Activated naive CD4-positive, alpha-beta T cell treated with anti-CD3 and anti-CD28 coated beads, Interleukin-2, amount 50 U/mL, for 16 hours (primary cell): ENCODE measurements around the gene NEK4.

Experiments
- DNase-seq: peaks from one replicate; pipeline ENCODE4 v3.0.0-alpha.2; 2020

Gene NEK4

GRCh38 chr3:52792961-52793695 lies 22.4 kb upstream of the NEK4 start:
- no peak for DNase-seq

GRCh38 chr3:52792413-52792812 lies 21.7 kb upstream of the NEK4 start:
- DNase-seq: no peak

- no peak for DNase-seq
Observed at GRCh38 chr3:52791928-52792327, 21.2 kb upstream of the NEK4 start.

- no peak for DNase-seq
Observed at GRCh38 chr3:52791366-52791765, 20.6 kb upstream of the NEK4 start.

GRCh38 chr3:52790741-52791140 lies 20.0 kb upstream of the NEK4 start:
- no peak for DNase-seq

- DNase-seq: no peak
Observed at GRCh38 chr3:52790337-52790736, 19.6 kb upstream of the NEK4 start.

- no peak for DNase-seq
Observed at GRCh38 chr3:52789746-52790040, 19.0 kb upstream of the NEK4 start.

- no peak for DNase-seq
Observed at GRCh38 chr3:52788890-52789745, 18.4 kb upstream of the NEK4 start.

- DNase-seq: no peak
Observed at GRCh38 chr3:52787672-52788625, 17.2 kb upstream of the NEK4 start.

- DNase-seq: no peak
Observed at GRCh38 chr3:52787246-52787645, 16.5 kb upstream of the NEK4 start.

- no peak for DNase-seq
Observed at GRCh38 chr3:52786330-52787215, 15.8 kb upstream of the NEK4 start.

- DNase-seq: no peak
Observed at GRCh38 chr3:52784931-52785590, 14.3 kb upstream of the NEK4 start.

GRCh38 chr3:52784021-52784621 lies 13.4 kb upstream of the NEK4 start:
- no peak for DNase-seq

- DNase-seq: no peak
Observed at GRCh38 chr3:52783211-52783555, 12.4 kb upstream of the NEK4 start.

GRCh38 chr3:52782412-52783210 lies 11.9 kb upstream of the NEK4 start:
- no peak for DNase-seq

GRCh38 chr3:52781741-52782140 lies 11.0 kb upstream of the NEK4 start:
- no peak for DNase-seq

- no peak for DNase-seq
Observed at GRCh38 chr3:52779837-52780585, 9.3 kb upstream of the NEK4 start.

- no peak for DNase-seq
Observed at GRCh38 chr3:52779011-52779836, 8.5 kb upstream of the NEK4 start.
